Measurements from ENCODE around the gene PCDHGA4. TPM values are rescaled to one million over a fixed set of nuclear protein-coding genes. Genes with fewer than 3 reads are reported as not detected.

Gene PCDHGA4
- total and polyA plus RNA-seq, 2 of the 13 experiments (the other 11 are each of a cell fraction or from before 2014, with no cell fraction given) = 0.49 to 0.58 TPM

GRCh38 chr5:141369994-141370848 is 15.4 kb downstream of the PCDHGA4 start, which contains the start of gene PCDHGB3 (continued):
- no peak for TF ChIP-seq DZIP1 (CRISPR knock-in tag; IDR thresholded peaks at IDR 0.05)

DNA sequence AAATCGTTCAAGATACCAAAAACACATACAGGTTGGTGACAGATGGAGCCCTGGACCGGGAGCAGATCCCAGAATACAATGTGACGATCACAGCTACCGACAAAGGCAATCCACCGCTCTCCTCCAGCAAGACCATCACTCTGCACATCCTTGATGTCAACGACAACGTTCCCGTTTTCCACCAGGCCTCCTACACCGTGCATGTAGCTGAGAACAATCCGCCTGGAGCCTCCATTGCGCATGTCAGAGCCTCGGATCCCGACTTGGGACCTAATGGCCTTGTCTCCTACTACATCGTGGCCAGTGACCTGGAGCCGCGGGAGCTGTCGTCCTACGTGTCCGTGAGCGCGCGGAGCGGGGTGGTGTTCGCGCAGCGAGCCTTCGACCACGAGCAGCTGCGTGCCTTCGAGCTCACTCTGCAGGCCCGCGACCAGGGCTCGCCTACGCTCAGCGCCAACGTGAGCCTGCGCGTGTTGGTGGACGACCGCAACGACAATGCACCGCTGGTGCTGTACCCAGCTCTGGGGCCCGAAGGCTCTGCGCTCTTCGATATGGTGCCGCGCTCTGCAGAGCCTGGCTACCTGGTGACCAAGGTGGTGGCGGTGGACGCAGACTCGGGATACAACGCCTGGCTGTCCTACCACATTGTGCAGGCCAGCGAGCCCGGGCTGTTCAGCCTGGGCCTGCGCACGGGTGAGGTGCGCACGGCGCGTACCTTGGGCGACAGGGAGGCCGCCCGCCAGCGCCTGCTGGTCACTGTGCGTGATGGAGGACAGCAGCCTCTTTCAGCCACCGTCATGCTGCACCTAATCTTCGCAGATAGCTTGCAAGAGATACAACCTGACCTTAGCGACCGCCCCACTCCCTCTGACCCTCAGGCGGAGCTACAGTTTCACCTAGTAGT is 17.0 kb downstream of the PCDHGA4 start:
- H3K27ac ChIP-seq (ENCODE audit: extremely low read length, insufficient read depth, low read length) = no peak overlapping the region
- FAIRE-seq (no peak), DNase-seq (ENCODE audit: low spot score) (no peak), ATAC-seq (no peak)
- in situ Hi-C loops (cut with HindIII; ENCODE audit: extremely low pct_ligation_motif_present, low pct_unique_long_range_greater_than_20kb) (no loop called here), intact Hi-C loops (cut with micrococcal nuclease; ENCODE audit: unreplicated experiment) (no loop called here)
- no peaks in the 10 kb centered on the region for H3K36me3 ChIP-seq (replicated peaks in 1 of 2; ENCODE audit: control insufficient read depth in 1 of 2, insufficient read depth in 2 of 2, low read length in 2 of 2)
- TF ChIP-seq NR2F6 (IDR thresholded peaks at IDR 0.05) = no peak
- TF ChIP-seq NR2F6 (CRISPR knock-in tag; IDR thresholded peaks at IDR 0.05) = no peak
- TF ChIP-seq, protein P1, sequence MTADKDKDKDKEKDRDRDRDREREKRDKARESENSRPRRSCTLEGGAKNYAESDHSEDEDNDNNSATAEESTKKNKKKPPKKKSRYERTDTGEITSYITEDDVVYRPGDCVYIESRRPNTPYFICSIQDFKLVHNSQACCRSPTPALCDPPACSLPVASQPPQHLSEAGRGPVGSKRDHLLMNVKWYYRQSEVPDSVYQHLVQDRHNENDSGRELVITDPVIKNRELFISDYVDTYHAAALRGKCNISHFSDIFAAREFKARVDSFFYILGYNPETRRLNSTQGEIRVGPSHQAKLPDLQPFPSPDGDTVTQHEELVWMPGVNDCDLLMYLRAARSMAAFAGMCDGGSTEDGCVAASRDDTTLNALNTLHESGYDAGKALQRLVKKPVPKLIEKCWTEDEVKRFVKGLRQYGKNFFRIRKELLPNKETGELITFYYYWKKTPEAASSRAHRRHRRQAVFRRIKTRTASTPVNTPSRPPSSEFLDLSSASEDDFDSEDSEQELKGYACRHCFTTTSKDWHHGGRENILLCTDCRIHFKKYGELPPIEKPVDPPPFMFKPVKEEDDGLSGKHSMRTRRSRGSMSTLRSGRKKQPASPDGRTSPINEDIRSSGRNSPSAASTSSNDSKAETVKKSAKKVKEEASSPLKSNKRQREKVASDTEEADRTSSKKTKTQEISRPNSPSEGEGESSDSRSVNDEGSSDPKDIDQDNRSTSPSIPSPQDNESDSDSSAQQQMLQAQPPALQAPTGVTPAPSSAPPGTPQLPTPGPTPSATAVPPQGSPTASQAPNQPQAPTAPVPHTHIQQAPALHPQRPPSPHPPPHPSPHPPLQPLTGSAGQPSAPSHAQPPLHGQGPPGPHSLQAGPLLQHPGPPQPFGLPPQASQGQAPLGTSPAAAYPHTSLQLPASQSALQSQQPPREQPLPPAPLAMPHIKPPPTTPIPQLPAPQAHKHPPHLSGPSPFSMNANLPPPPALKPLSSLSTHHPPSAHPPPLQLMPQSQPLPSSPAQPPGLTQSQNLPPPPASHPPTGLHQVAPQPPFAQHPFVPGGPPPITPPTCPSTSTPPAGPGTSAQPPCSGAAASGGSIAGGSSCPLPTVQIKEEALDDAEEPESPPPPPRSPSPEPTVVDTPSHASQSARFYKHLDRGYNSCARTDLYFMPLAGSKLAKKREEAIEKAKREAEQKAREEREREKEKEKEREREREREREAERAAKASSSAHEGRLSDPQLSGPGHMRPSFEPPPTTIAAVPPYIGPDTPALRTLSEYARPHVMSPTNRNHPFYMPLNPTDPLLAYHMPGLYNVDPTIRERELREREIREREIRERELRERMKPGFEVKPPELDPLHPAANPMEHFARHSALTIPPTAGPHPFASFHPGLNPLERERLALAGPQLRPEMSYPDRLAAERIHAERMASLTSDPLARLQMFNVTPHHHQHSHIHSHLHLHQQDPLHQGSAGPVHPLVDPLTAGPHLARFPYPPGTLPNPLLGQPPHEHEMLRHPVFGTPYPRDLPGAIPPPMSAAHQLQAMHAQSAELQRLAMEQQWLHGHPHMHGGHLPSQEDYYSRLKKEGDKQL (CRISPR knock-in tag; IDR thresholded peaks at IDR 0.05; ENCODE audit: low read depth) = no peak
- no peak for TF ChIP-seq IRX3 (CRISPR knock-in tag; IDR thresholded peaks at IDR 0.05; ENCODE audit: borderline replicate concordance, low read depth)
- TF ChIP-seq DNMT1 (CRISPR knock-in tag; IDR thresholded peaks at IDR 0.05) = 0 out of 2 replicates have a peak, but pooled peaks have one; percentile 57
- no peak for TF ChIP-seq POLR2G (IDR thresholded peaks at IDR 0.05; ENCODE audit: low read depth, low read length)
- no peak for TF ChIP-seq NRL (CRISPR knock-in tag; IDR thresholded peaks at IDR 0.05; ENCODE audit: borderline replicate concordance)
- ChIA-PET CTCF (ENCODE audit: low intra/inter-chr PET ratio, low total read pairs) (no interaction called here), POLR2A (no interaction called here)
- no peak overlapping the region for H2AFZ ChIP-seq (ENCODE audit: low read length)
- peaks cover 53% of the 10 kb centered on the region for H3K9me3 ChIP-seq (ENCODE audit: low read length)
- no peaks in the 10 kb centered on the region for H4K20me1 ChIP-seq (ENCODE audit: insufficient read depth, low read length)
- no peak overlapping the region for H3K4me2 ChIP-seq (ENCODE audit: low read depth, low read length)
- no peak overlapping the region for H3K4me3 ChIP-seq (replicated peaks in 1 of 3; ENCODE audit: insufficient read depth in 1 of 3, low read depth in 2 of 3, low read length in 3 of 3)
- no peak overlapping the region for H3K9ac ChIP-seq (ENCODE audit: insufficient read depth, low read depth, low read length)
- 73% methylated on average over 40 of the region's 69 CpGs for WGBS (ENCODE audit: low lambda C conversion rate)
- BruUV-seq (replicated peaks) = no TSS peak
- no peaks in the 10 kb centered on the region for H3K27me3 ChIP-seq (ENCODE audit: control insufficient read depth in 1 of 2, insufficient read depth in 2 of 2, low read length in 2 of 2)
- no peaks in the 10 kb centered on the region for H3K4me1 ChIP-seq (ENCODE audit: insufficient read depth, low read length)
- no peaks in the 10 kb centered on the region for H3K79me2 ChIP-seq (ENCODE audit: insufficient read depth, low read length)

Measured in HepG2 (cell line).